BE2C (cell line): ENCODE results near the gene LRRC37A3.
"Not testable (repeated sequence)": the region's sequence is repeated elsewhere in the genome, so short reads cannot be mapped to it uniquely, and the experiment has no call there.

Experiments
- DNase-seq: peaks from one replicate; pipeline ENCODE4 v3.0.0-alpha.2; 2020
- H3K27me3 ChIP-seq: fragments of 250-450 bp; sonication (Bioruptor Pico); 2 replicates; pipeline ENCODE4 v1.5.1; 2020; ENCODE audit warnings: mild to moderate bottlenecking
- H3K36me3 ChIP-seq: fragments of 250-450 bp; sonication (Bioruptor Pico); 2 replicates; pipeline ENCODE4 v1.5.1; 2020; ENCODE audit warnings: mild to moderate bottlenecking
- H3K4me1 ChIP-seq: fragments of 250-450 bp; sonication (Bioruptor Pico); 2 replicates; pipeline ENCODE4 v1.5.1; 2020
- H3K4me3 ChIP-seq: 2 replicates; pipeline ENCODE4 v1.5.1; 2011; ENCODE audit warnings: low read depth, low read length
- H3K9me3 ChIP-seq: fragments of 250-450 bp; sonication (Bioruptor Pico); 2 replicates; pipeline ENCODE4 v1.5.1; 2020
- TF ChIP-seq, protein P1 (sequence below): IDR thresholded peaks from 2 replicates; pipeline ENCODE4 v1.5.1; 2012; ENCODE audit warnings: mild to moderate bottlenecking, low read depth, low read length

Gene LRRC37A3

DNA sequence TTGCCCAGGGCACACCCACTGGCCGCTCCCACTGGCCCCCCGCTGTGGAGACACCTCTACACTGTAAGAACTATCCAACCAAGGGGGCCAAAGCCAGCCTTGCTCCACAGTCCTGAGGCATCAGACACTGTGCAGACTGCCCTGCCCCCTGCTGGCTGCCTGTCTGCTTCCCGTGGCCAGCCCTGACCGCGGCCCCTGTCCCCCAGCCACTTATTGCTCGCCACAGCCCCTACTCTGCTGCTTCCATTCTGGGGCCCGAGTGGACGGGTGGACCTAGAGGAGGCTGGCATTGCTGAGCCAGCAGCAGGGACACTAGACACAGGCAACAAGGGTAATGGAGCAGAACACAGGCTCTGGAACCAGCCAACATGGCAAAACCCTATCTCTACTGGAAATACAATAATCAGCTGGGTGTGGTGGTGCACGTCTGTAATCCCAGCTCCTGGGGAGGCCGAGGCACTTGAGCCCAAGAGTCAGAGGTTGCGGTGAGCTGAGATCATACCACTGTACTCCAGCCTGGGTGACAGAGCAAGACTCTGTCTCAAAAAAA, 19.7 kb upstream of the LRRC37A3 start:
- TF ChIP-seq, protein P1, sequence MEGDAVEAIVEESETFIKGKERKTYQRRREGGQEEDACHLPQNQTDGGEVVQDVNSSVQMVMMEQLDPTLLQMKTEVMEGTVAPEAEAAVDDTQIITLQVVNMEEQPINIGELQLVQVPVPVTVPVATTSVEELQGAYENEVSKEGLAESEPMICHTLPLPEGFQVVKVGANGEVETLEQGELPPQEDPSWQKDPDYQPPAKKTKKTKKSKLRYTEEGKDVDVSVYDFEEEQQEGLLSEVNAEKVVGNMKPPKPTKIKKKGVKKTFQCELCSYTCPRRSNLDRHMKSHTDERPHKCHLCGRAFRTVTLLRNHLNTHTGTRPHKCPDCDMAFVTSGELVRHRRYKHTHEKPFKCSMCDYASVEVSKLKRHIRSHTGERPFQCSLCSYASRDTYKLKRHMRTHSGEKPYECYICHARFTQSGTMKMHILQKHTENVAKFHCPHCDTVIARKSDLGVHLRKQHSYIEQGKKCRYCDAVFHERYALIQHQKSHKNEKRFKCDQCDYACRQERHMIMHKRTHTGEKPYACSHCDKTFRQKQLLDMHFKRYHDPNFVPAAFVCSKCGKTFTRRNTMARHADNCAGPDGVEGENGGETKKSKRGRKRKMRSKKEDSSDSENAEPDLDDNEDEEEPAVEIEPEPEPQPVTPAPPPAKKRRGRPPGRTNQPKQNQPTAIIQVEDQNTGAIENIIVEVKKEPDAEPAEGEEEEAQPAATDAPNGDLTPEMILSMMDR, result peak; percentile 62
- H3K4me1 ChIP-seq, result no peaks in the 10 kb centered on the region
- H3K4me3 ChIP-seq, result no peak overlapping the region
- peak; percentile 54 for DNase-seq
- H3K9me3 ChIP-seq, result no peaks in the 10 kb centered on the region
- no peaks in the 10 kb centered on the region for H3K27me3 ChIP-seq
- H3K36me3 ChIP-seq, result no peaks in the 10 kb centered on the region

DNA sequence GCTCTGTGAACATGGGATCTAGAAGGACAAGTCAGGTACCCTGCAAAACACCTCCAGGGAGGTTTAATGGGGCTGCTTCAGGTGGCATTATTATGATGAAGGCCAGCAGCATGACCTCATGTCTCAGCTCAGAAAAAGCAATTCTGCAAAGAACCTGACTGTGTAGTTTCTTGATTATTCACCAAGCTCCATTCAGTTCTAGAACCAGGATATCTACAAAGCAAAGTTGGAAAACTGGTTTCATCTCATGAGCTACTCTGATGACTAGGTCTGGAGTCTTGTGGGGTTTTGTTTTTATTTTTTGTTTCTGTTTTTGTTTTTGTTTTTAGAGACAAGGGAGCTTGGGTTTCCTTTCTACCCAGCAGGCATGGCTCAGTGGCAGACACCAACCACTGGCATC, 19.0 kb upstream of the LRRC37A3 start:
- H3K9me3 ChIP-seq, result no peaks in the 10 kb centered on the region
- TF ChIP-seq, protein P1, result no peak
- no peak overlapping the region for H3K4me3 ChIP-seq
- no peaks in the 10 kb centered on the region for H3K36me3 ChIP-seq
- H3K27me3 ChIP-seq, result no peaks in the 10 kb centered on the region
- DNase-seq, result no peak
- H3K4me1 ChIP-seq, result no peaks in the 10 kb centered on the region

DNA sequence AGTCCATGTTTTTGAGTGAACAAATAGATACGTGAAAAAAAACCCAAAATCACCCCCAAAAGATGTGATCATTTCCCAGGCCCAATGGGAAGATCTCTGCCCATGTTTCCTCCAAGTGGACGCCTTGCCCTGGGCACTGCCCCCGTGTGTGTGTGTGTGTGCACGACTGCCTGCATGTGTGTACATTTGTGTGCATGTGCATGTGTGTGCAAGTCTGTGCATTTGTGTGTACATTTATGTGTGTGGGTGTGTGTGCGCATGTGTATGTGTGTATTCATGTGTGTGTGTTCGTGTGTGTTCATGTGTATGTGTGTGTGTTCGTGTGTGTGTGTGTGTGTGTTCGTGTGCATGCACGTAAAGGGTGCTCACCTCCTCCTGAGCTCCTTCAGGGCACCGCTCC, 16.8 kb upstream of the LRRC37A3 start:
- TF ChIP-seq, protein P1, result no peak
- H3K27me3 ChIP-seq, result no peaks in the 10 kb centered on the region
- no peak for DNase-seq

DNA sequence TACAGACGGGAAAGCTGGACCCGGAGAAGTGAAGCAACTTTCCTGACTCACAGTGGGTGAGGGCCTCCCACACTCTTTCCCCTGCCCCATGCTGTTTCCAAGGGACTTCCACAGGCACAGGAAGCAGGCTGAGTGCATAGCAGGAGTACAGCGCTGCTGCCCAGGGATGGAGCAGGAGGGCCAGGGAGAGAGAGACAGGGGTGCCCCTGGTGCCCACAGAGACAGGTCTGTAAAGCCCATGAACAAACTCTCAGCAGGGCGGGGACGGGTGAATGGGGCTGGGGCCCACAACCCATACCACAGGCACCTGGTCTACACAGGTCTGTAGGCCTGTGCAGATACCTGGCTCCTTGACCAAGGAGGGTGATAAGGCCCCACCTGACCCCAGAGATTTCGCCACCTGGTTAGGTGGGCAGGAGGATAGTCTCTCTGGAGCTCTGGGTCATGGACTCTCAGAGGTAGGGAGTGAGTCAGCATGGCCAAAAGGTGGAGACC, 15.1 kb upstream of the LRRC37A3 start:
- DNase-seq, H3K4me1 ChIP-seq, H3K4me3 ChIP-seq, H3K9me3 ChIP-seq, H3K36me3 ChIP-seq, H3K27me3 ChIP-seq: not testable (repeated sequence)

More for the DNA sequence above, 16.8 kb upstream of the LRRC37A3 start:
- H3K4me1 ChIP-seq, result no peaks in the 10 kb centered on the region
- H3K36me3 ChIP-seq, result no peaks in the 10 kb centered on the region
- H3K9me3 ChIP-seq, result no peaks in the 10 kb centered on the region
- no peak overlapping the region for H3K4me3 ChIP-seq

DNA sequence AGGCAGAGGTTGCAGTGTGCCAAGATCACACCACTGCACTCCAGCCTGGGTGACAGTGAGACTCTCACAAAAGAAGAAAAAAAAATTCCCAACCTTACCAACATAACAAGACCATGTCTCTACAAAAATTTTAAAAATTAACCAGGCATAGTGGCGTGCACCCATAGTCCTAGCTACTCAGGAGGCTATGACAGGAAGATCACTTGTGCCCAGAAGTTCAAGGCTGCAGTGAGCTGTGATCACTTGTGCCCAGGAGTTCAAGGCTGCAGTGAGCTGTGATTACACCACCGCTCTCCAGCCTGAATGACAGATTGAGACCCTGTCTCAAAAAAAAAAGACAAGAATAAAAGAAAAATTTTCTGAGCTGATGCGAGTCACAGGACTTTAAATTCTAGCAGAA, 13.6 kb upstream of the LRRC37A3 start:
- not testable (repeated sequence) for H3K4me3 ChIP-seq, H3K4me1 ChIP-seq, DNase-seq, H3K27me3 ChIP-seq, H3K36me3 ChIP-seq, H3K9me3 ChIP-seq

DNA sequence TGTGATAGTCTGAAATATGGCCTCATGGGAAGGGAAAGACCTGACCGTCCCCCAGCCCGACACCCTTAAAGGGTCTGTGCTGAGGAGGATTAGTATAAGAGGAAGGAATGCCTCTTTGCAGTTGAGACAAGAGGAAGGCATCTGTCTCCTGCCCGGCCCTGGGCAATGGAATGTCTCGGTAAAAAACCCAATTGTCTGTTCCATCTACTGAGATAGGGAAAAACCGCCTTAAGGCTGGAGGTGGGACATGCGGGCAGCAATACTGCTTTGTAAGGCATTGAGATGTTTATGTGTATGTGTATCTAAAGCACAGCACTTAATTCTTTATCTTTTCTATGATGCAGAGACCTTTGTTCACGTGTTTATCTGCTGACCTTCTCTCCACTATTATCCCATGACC, 11.1 kb upstream of the LRRC37A3 start:
- H3K36me3 ChIP-seq, H3K27me3 ChIP-seq, H3K9me3 ChIP-seq, H3K4me3 ChIP-seq, DNase-seq, H3K4me1 ChIP-seq: not testable (repeated sequence)

DNA sequence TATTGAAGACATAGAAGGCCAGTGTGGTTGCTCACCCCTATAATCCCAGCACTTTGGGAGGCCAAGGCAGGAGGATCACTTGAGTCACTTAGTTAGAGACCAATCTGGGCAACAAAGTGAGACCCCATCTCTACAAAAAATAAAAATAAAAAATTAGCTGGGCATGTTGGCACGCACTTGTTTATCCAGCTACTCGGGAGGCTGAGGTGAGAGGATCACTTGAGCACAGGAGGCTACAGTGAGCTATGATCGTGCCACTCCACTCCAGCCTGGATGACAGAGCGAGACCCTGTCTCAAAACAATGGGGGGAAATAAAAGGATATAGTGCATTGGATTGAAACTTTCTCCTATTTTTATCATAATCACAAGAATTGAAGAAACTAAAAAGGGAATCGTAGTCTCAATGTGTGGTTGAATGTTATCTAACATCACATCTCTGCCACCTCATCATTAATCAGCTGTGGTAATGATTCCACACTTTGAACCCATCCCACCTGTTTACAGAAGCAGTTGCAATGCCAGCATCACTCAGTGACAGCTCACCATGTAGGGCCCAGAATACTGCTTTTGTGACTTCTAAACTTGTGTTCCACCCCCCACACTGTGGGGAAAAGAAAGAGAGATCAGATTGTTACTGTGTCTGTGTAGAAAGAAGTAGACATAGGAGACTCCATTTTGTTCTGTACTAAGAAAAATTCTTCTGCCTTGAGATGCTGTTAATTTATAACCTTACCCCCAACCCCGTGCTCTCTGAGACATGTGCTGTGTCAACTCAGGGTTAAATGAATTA, 10.3 kb upstream of the LRRC37A3 start:
- H3K4me3 ChIP-seq, DNase-seq, H3K9me3 ChIP-seq, H3K4me1 ChIP-seq, H3K36me3 ChIP-seq, H3K27me3 ChIP-seq: not testable (repeated sequence)

DNA sequence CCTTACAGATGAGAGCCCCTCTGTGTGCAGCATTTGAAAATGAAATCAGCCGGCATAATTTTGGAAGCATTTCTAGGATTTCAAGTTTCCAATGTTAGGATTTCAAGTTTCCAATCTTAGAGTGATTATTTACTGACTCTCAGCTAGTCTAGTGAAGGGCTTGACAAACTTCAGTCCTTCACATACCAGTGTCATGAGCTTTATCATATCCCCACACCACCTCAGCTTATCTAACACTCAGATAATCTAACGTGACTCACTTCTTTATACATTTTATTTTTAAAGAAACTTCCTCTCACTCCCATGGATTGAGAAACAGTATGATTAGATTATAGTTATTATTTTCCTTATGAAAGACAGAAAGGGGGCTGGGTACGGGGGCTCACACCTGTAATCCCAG, 9.4 kb upstream of the LRRC37A3 start:
- not testable (repeated sequence) for DNase-seq, H3K4me1 ChIP-seq, H3K27me3 ChIP-seq, H3K4me3 ChIP-seq, H3K36me3 ChIP-seq, H3K9me3 ChIP-seq
